CD4-positive, alpha-beta T cell (primary cell): ENCODE measurements around the gene GTSF1L. TPM values are rescaled to one million over a fixed set of nuclear protein-coding genes. Genes with fewer than 3 reads are reported as not detected.

ENCODE experiments used
- ATAC-seq: fragments of 200-7000 bp; cut with Tn5 transposase; one replicate; pipeline ENCODE4 v1.10.0; 2022; ENCODE audit warnings: mild to moderate bottlenecking; ENCODE audit not compliant: poor library complexity
- CTCF ChIA-PET: fragments of 350-600 bp; sonication (Branson Sonifier 250); formaldehyde crosslinking; loops from one replicate; lab custom pipeline; 2021; ENCODE audit warnings: antibody characterized with exemption, inconsistent platforms; lab: Charles Lee
- POLR2A ChIA-PET: fragments of 350-600 bp; sonication (Branson Sonifier 250); formaldehyde crosslinking; loops from one replicate; lab custom pipeline; 2021; ENCODE audit warnings: antibody characterized with exemption, inconsistent platforms; lab: Charles Lee
- DNase-seq, 14 experiments: peaks; one replicate each; pipeline ENCODE4 v3.0.0-alpha.2; 2013 to 2020; ENCODE audit warnings: mixed read lengths in 2 of 14
- H3K27ac ChIP-seq, 2 donors: one replicate each; pipeline versions ENCODE4 v1.5.1 to v1.7.0; 2013; ENCODE audit warnings: low read length in 2 of 2, low read depth in 1 of 2, mild to moderate bottlenecking in 1 of 2
- H3K27me3 ChIP-seq, 2 experiments: 1 replicate in 1 of 2; 2 replicates in 1 of 2; pipeline versions ENCODE4 v1.6.1 to v1.7.0; 2013; ENCODE audit warnings: low read length in 2 of 2, control low read depth in 1 of 2, mild to moderate bottlenecking in 1 of 2, moderate library complexity in 1 of 2; ENCODE audit not compliant: insufficient read depth in 2 of 2, control insufficient read depth in 1 of 2
- H3K36me3 ChIP-seq: one replicate; pipeline ENCODE4 v1.6.1; 2013; ENCODE audit warnings: low read length, control low read depth; ENCODE audit not compliant: insufficient read depth
- H3K4me1 ChIP-seq: one replicate; pipeline ENCODE4 v1.6.1; 2013; ENCODE audit warnings: low read length, control low read depth; ENCODE audit not compliant: insufficient read depth
- H3K4me3 ChIP-seq: one replicate; pipeline ENCODE4 v1.5.1; 2013; ENCODE audit warnings: mild to moderate bottlenecking, low read length, moderate library complexity
- H3K9me3 ChIP-seq, 2 experiments: 1 replicate in 1 of 2; 2 replicates in 1 of 2; pipeline versions ENCODE4 v1.6.1 to v1.7.0; 2013; ENCODE audit warnings: low read length in 2 of 2, mild to moderate bottlenecking in 2 of 2, control low read depth in 1 of 2, moderate library complexity in 1 of 2; ENCODE audit not compliant: control insufficient read depth in 1 of 2, insufficient read depth in 1 of 2
- H3K27ac Mint-ChIP-seq: one replicate; pipeline ENCODE4 v1.8.0; 2020; ENCODE audit warnings: mixed read lengths
- H3K27me3 Mint-ChIP-seq: one replicate; pipeline ENCODE4 v1.8.0; 2021; ENCODE audit warnings: mixed read lengths
- H3K36me3 Mint-ChIP-seq: one replicate; pipeline ENCODE4 v1.8.0; 2021; ENCODE audit warnings: low read depth, mixed read lengths
- H3K4me1 Mint-ChIP-seq: one replicate; pipeline ENCODE4 v1.8.0; 2021; ENCODE audit warnings: low read depth, mixed read lengths
- H3K4me3 Mint-ChIP-seq: one replicate; pipeline ENCODE4 v1.8.0; 2020; ENCODE audit warnings: mild to moderate bottlenecking, mixed read lengths
- H3K9me3 Mint-ChIP-seq: one replicate; pipeline ENCODE4 v1.8.0; 2020; ENCODE audit warnings: mixed read lengths
- CTCF ChIP-seq: fragments of 200-600 bp; IDR thresholded peaks from one replicate; pipeline ENCODE4 v1.8.0; 2022; ENCODE audit warnings: antibody characterized with exemption, mild to moderate bottlenecking
- intact Hi-C, 2 experiments: fragments of 100-400 bp; cut with DNase I in 1 of 2; cut with micrococcal nuclease in 1 of 2; formaldehyde crosslinking; loops; one replicate each; pipeline versions ENCODE4 v1.15.1 to v1.9.0; 2023 to 2025; cut with DNase I, micrococcal nuclease
- total RNA-seq, 174 experiments: library from RNA in 2 of 174; stranded (reverse) in 2 of 174; gene quantifications; one replicate each; pipeline ENCODE4 v1.2.3 and lab custom pipeline; 2021 to 2026

GTSF1L gene
- total RNA-seq, 2 experiments from 2014 or later, result not detected

- Mint-ChIP-seq H3K4me1 (no peaks in the 10 kb centered on the region), H3K4me3 (no peak overlapping the region), H3K9me3 (no peaks in the 10 kb centered on the region), H3K27ac (no peak overlapping the region), H3K27me3 (no peaks in the 10 kb centered on the region), H3K36me3 (no peaks in the 10 kb centered on the region)
- H3K27ac ChIP-seq, result no peak overlapping the region
- no peak overlapping the region for H3K4me3 ChIP-seq
- no peaks in the 10 kb centered on the region for H3K27me3 ChIP-seq
- POLR2A ChIA-PET, result no interaction called here
- H3K9me3 ChIP-seq, result no peaks in the 10 kb centered on the region
- TF ChIP-seq CTCF, result no peak
- ATAC-seq, result no peak
- CTCF ChIA-PET, result no interaction called here
- no peak for DNase-seq
- no peaks in the 10 kb centered on the region for H3K4me1 ChIP-seq
- no peaks in the 10 kb centered on the region for H3K36me3 ChIP-seq
- intact Hi-C loops, result no loop called here
Measured at GRCh38 chr20:43710370-43711044, 16.3 kb downstream of the GTSF1L start.

- Mint-ChIP-seq H3K27ac (no peak overlapping the region), H3K36me3 (no peaks in the 10 kb centered on the region), H3K27me3 (no peaks in the 10 kb centered on the region), H3K9me3 (no peaks in the 10 kb centered on the region), H3K4me1 (peaks cover 6% of the 10 kb centered on the region), H3K4me3 (no peak overlapping the region)
- no peak for TF ChIP-seq CTCF
- Histone ChIP-seq H3K27ac (no peak overlapping the region), H3K27me3 (no peaks in the 10 kb centered on the region), H3K4me1 (peaks cover 9% of the 10 kb centered on the region), H3K9me3 (no peaks in the 10 kb centered on the region), H3K4me3 (no peak overlapping the region), H3K36me3 (no peaks in the 10 kb centered on the region)
- POLR2A ChIA-PET, result no interaction called here
- CTCF ChIA-PET, result no interaction called here
- DNase-seq (no peak), ATAC-seq (no peak)
- intact Hi-C loops, result no loop called here
Measured at GRCh38 chr20:43702502-43702901, 24.3 kb downstream of the GTSF1L start.

- POLR2A ChIA-PET, result no interaction called here
- CTCF ChIA-PET, result no interaction called here
Measured at GRCh38 chr20:43700627-43701026, 26.2 kb downstream of the GTSF1L start.

More at GRCh38 chr20:43700627-43701026, 26.2 kb downstream of the GTSF1L start:
- H3K27me3 Mint-ChIP-seq, result no peaks in the 10 kb centered on the region
- no peak overlapping the region for H3K4me3 Mint-ChIP-seq
- ATAC-seq, result no peak
- Histone ChIP-seq H3K4me3 (no peak overlapping the region), H3K36me3 (no peaks in the 10 kb centered on the region), H3K27ac (no peak overlapping the region), H3K4me1 (peaks cover 9% of the 10 kb centered on the region), H3K27me3 (no peaks in the 10 kb centered on the region), H3K9me3 (no peaks in the 10 kb centered on the region)
- DNase-seq, result no peak
- H3K4me1 Mint-ChIP-seq, result peaks cover 6% of the 10 kb centered on the region
- intact Hi-C loops, result no loop called here
- no peak overlapping the region for H3K27ac Mint-ChIP-seq
- no peaks in the 10 kb centered on the region for H3K36me3 Mint-ChIP-seq
- no peaks in the 10 kb centered on the region for H3K9me3 Mint-ChIP-seq
- no peak for TF ChIP-seq CTCF
